PC-9 (cell line): Measurements from ENCODE around the gene AEBP1.
"Not testable (repeated sequence)": the region's sequence is repeated elsewhere in the genome, so short reads cannot be mapped to it uniquely, and the experiment has no call there.

Experiments
- CTCF ChIP-seq: fragments of 200-600 bp; sonication (generic); conservative IDR thresholded peaks from 2 replicates; pipeline ENCODE4 v1.6.1; 2017; ENCODE audit warnings: mixed run types, antibody characterized with exemption, mild to moderate bottlenecking, moderate library complexity
- EZH2 ChIP-seq: fragments of 200-600 bp; sonication (generic); IDR thresholded peaks from 2 replicates; pipeline ENCODE4 v1.8.0; 2017; ENCODE audit warnings: antibody characterized with exemption, low read depth

- not testable (repeated sequence) for TF ChIP-seq CTCF, EZH2
Observed at GRCh38 chr7:44126574-44126973, 22.4 kb downstream of the AEBP1 start.
